ENCODE data around the gene LRFN4.

LRFN4 gene

GRCh38 chr11:66894141-66894540 is 37.3 kb downstream of the LRFN4 start:
- H3K4me3 ChIP-seq (ENCODE audit: extremely low read depth, insufficient read depth, low read length, poor library complexity, severe bottlenecking), result no peak overlapping the region
- H3K27ac ChIP-seq (ENCODE audit: low read depth, low read length, severe bottlenecking), result no peak overlapping the region
- H3K4me1 ChIP-seq (ENCODE audit: control insufficient read depth, insufficient read depth, low read length, poor library complexity, severe bottlenecking), result peaks cover 17% of the 10 kb centered on the region
- 89 to 95% methylated on average over 1 to 2 of the region's 2 CpGs for WGBS, 2 experiments (ENCODE audit: insufficient coverage in 2 of 2)
- H3K9me3 ChIP-seq (ENCODE audit: control insufficient read depth, low read length), result no peaks in the 10 kb centered on the region
- H3K36me3 ChIP-seq (ENCODE audit: control insufficient read depth, insufficient read depth, low read length), result no peaks in the 10 kb centered on the region

- Histone ChIP-seq H3K27ac (ENCODE audit: low read depth, low read length, severe bottlenecking) (no peak overlapping the region), H3K4me3 (ENCODE audit: extremely low read depth, insufficient read depth, low read length, poor library complexity, severe bottlenecking) (no peak overlapping the region), H3K36me3 (ENCODE audit: control insufficient read depth, insufficient read depth, low read length) (no peaks in the 10 kb centered on the region), H3K9me3 (ENCODE audit: control insufficient read depth, low read length) (no peaks in the 10 kb centered on the region), H3K4me1 (ENCODE audit: control insufficient read depth, insufficient read depth, low read length, poor library complexity, severe bottlenecking) (peaks cover 5% of the 10 kb centered on the region)
- WGBS, 2 experiments (ENCODE audit: insufficient coverage in 2 of 2), result 95 to 99% methylated on average over 7 of the region's 7 CpGs
Measured at GRCh38 chr11:66901964-66902390, 45.1 kb downstream of the LRFN4 start.

GRCh38 chr11:66902486-66903177 is 45.8 kb downstream of the LRFN4 start:
- Histone ChIP-seq H3K9me3 (ENCODE audit: control insufficient read depth, low read length) (no peaks in the 10 kb centered on the region), H3K4me3 (ENCODE audit: extremely low read depth, insufficient read depth, low read length, poor library complexity, severe bottlenecking) (no peak overlapping the region), H3K27ac (ENCODE audit: low read depth, low read length, severe bottlenecking) (no peak overlapping the region), H3K36me3 (ENCODE audit: control insufficient read depth, insufficient read depth, low read length) (no peaks in the 10 kb centered on the region), H3K4me1 (ENCODE audit: control insufficient read depth, insufficient read depth, low read length, poor library complexity, severe bottlenecking) (peaks cover 5% of the 10 kb centered on the region)
- WGBS, 2 experiments (ENCODE audit: insufficient coverage in 2 of 2), result 82 to 85% methylated on average over 11 to 14 of the region's 15 CpGs

GRCh38 chr11:66904055-66904454 is 47.2 kb downstream of the LRFN4 start:
- H3K36me3 ChIP-seq (ENCODE audit: control insufficient read depth, insufficient read depth, low read length), result no peaks in the 10 kb centered on the region
- WGBS, 2 experiments (ENCODE audit: insufficient coverage in 2 of 2), result 90 to 95% methylated on average over 3 of the region's 3 CpGs
- H3K27ac ChIP-seq (ENCODE audit: low read depth, low read length, severe bottlenecking), result no peak overlapping the region
- no peak overlapping the region for H3K4me3 ChIP-seq (ENCODE audit: extremely low read depth, insufficient read depth, low read length, poor library complexity, severe bottlenecking)
- no peaks in the 10 kb centered on the region for H3K4me1 ChIP-seq (ENCODE audit: control insufficient read depth, insufficient read depth, low read length, poor library complexity, severe bottlenecking)
- no peaks in the 10 kb centered on the region for H3K9me3 ChIP-seq (ENCODE audit: control insufficient read depth, low read length)

GRCh38 chr11:66904561-66904960 is 47.7 kb downstream of the LRFN4 start:
- 100% methylated on average over 3 of the region's 6 CpGs for WGBS, 2 experiments (ENCODE audit: insufficient coverage in 2 of 2)
- H3K36me3 ChIP-seq (ENCODE audit: control insufficient read depth, insufficient read depth, low read length), result no peaks in the 10 kb centered on the region
- H3K9me3 ChIP-seq (ENCODE audit: control insufficient read depth, low read length), result no peaks in the 10 kb centered on the region
- H3K27ac ChIP-seq (ENCODE audit: low read depth, low read length, severe bottlenecking), result no peak overlapping the region
- no peaks in the 10 kb centered on the region for H3K4me1 ChIP-seq (ENCODE audit: control insufficient read depth, insufficient read depth, low read length, poor library complexity, severe bottlenecking)
- no peak overlapping the region for H3K4me3 ChIP-seq (ENCODE audit: extremely low read depth, insufficient read depth, low read length, poor library complexity, severe bottlenecking)

- Histone ChIP-seq H3K4me1 (ENCODE audit: control insufficient read depth, insufficient read depth, low read length, poor library complexity, severe bottlenecking) (no peaks in the 10 kb centered on the region), H3K27ac (ENCODE audit: low read depth, low read length, severe bottlenecking) (no peak overlapping the region), H3K4me3 (ENCODE audit: extremely low read depth, insufficient read depth, low read length, poor library complexity, severe bottlenecking) (no peak overlapping the region), H3K9me3 (ENCODE audit: control insufficient read depth, low read length) (no peaks in the 10 kb centered on the region), H3K36me3 (ENCODE audit: control insufficient read depth, insufficient read depth, low read length) (no peaks in the 10 kb centered on the region)
- WGBS, 2 experiments (ENCODE audit: insufficient coverage in 2 of 2), result 88 to 91% methylated on average over 3 to 6 of the region's 8 CpGs
Measured at GRCh38 chr11:66904981-66905521, 48.2 kb downstream of the LRFN4 start.

GRCh38 chr11:66905631-66906030 is 48.8 kb downstream of the LRFN4 start:
- Histone ChIP-seq H3K4me3 (ENCODE audit: extremely low read depth, insufficient read depth, low read length, poor library complexity, severe bottlenecking) (no peak overlapping the region), H3K27ac (ENCODE audit: low read depth, low read length, severe bottlenecking) (no peak overlapping the region), H3K36me3 (ENCODE audit: control insufficient read depth, insufficient read depth, low read length) (no peaks in the 10 kb centered on the region), H3K4me1 (ENCODE audit: control insufficient read depth, insufficient read depth, low read length, poor library complexity, severe bottlenecking) (no peaks in the 10 kb centered on the region), H3K9me3 (ENCODE audit: control insufficient read depth, low read length) (no peaks in the 10 kb centered on the region)
- WGBS, 2 experiments (ENCODE audit: insufficient coverage in 2 of 2), result 100% methylated on average over 1 of the region's 4 CpGs; no CpG with 5 or more reads in 1 of the 2 experiments

- no peaks in the 10 kb centered on the region for H3K4me1 ChIP-seq (ENCODE audit: control insufficient read depth, insufficient read depth, low read length, poor library complexity, severe bottlenecking)
- H3K4me3 ChIP-seq (ENCODE audit: extremely low read depth, insufficient read depth, low read length, poor library complexity, severe bottlenecking), result no peak overlapping the region
- WGBS, 2 experiments (ENCODE audit: insufficient coverage in 2 of 2), result 62 to 70% methylated on average over 10 to 11 of the region's 14 CpGs
- no peaks in the 10 kb centered on the region for H3K9me3 ChIP-seq (ENCODE audit: control insufficient read depth, low read length)
- H3K36me3 ChIP-seq (ENCODE audit: control insufficient read depth, insufficient read depth, low read length), result no peaks in the 10 kb centered on the region
- H3K27ac ChIP-seq (ENCODE audit: low read depth, low read length, severe bottlenecking), result no peak overlapping the region
Measured at GRCh38 chr11:66906061-66906733, 49.3 kb downstream of the LRFN4 start.

GRCh38 chr11:66907751-66908630 is 51.1 kb downstream of the LRFN4 start:
- Histone ChIP-seq H3K9me3 (ENCODE audit: control insufficient read depth, low read length) (no peaks in the 10 kb centered on the region), H3K4me3 (ENCODE audit: extremely low read depth, insufficient read depth, low read length, poor library complexity, severe bottlenecking) (no peak overlapping the region), H3K4me1 (ENCODE audit: control insufficient read depth, insufficient read depth, low read length, poor library complexity, severe bottlenecking) (no peaks in the 10 kb centered on the region), H3K27ac (ENCODE audit: low read depth, low read length, severe bottlenecking) (no peak overlapping the region), H3K36me3 (ENCODE audit: control insufficient read depth, insufficient read depth, low read length) (no peaks in the 10 kb centered on the region)
- 88 to 93% methylated on average over 5 to 6 of the region's 9 CpGs for WGBS, 2 experiments (ENCODE audit: insufficient coverage in 2 of 2)

- H3K27ac ChIP-seq (ENCODE audit: low read depth, low read length, severe bottlenecking), result no peak overlapping the region
- H3K9me3 ChIP-seq (ENCODE audit: control insufficient read depth, low read length), result no peaks in the 10 kb centered on the region
- H3K4me3 ChIP-seq (ENCODE audit: extremely low read depth, insufficient read depth, low read length, poor library complexity, severe bottlenecking), result no peak overlapping the region
- no peaks in the 10 kb centered on the region for H3K36me3 ChIP-seq (ENCODE audit: control insufficient read depth, insufficient read depth, low read length)
- WGBS, 2 experiments (ENCODE audit: insufficient coverage in 2 of 2), result 93 to 99% methylated on average over 8 of the region's 8 CpGs
- no peaks in the 10 kb centered on the region for H3K4me1 ChIP-seq (ENCODE audit: control insufficient read depth, insufficient read depth, low read length, poor library complexity, severe bottlenecking)
Measured at GRCh38 chr11:66909181-66909580, 52.3 kb downstream of the LRFN4 start.
